Measurements from ENCODE around the gene ATP5F1E.

The ATP5F1E gene

DNA sequence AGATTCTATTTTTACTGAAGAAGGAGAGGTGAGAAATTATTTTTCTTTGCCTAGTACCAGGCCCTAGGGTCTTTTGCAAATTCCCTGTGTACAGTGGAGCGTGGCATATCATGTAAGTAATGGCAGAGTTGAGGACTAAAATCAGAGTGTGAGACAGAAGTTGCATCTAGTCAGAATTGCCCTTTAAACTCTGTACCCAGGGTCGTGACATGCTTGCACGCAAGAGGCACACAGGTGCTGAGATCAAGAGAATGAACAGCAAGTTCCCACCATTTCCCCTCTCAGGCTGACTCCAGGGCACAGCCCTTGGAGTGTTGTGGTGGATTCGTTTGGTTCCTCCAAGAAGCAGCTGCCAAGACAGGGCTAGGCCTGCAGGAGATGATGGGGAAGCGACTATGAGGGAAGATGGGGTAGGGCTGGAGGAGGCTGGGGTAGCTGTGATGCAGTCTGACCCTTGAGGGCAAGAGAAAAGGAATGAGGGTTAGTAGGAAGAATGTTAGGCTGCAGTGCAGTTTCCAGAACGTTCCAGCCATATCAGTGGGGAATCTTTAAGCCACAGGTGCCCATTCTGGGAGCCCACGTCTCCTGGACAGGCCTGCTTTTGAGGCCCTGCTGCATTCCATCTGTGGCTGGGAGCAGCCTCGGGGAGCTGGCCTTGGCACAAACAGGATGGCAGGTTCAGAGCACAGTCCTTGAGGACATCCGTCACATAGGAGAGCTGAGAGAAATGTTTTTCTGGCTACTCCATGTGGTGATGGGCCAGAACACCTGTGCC is 44.2 kb downstream of the ATP5F1E start:
- H3K27me3 ChIP-seq (ENCODE audit: insufficient read depth, low read length): no peaks in the 10 kb centered on the region
- H4K8ac ChIP-seq (ENCODE audit: low read depth, low read length): no peak overlapping the region
- H3K79me2 ChIP-seq (ENCODE audit: control insufficient read depth, insufficient read depth, low read length, poor library complexity): no peaks in the 10 kb centered on the region
- H3K14ac ChIP-seq (ENCODE audit: low read length): no peak overlapping the region
- H2AK5ac ChIP-seq (ENCODE audit: low read length): no peak overlapping the region
- no peak overlapping the region for H2BK12ac ChIP-seq (ENCODE audit: low read length)
- no peak for DNase-seq
- H3K27ac ChIP-seq (ENCODE audit: low read depth, low read length): no peak overlapping the region
- H3K4ac ChIP-seq (ENCODE audit: low read depth, low read length): no peak overlapping the region
- H3K79me1 ChIP-seq (ENCODE audit: low read length): no peaks in the 10 kb centered on the region
- no peak overlapping the region for H3K4me2 ChIP-seq (ENCODE audit: low read length)
- H3K9ac ChIP-seq (ENCODE audit: low read length): no peak overlapping the region
- no peak overlapping the region for H2AFZ ChIP-seq (ENCODE audit: insufficient read depth, low read length, poor library complexity)
- H3K18ac ChIP-seq (ENCODE audit: low read length): no peak overlapping the region
- H2BK120ac ChIP-seq (ENCODE audit: insufficient read depth, low read length, poor library complexity): no peak overlapping the region
- H3K23ac ChIP-seq (ENCODE audit: low read length): no peak overlapping the region
- no peak overlapping the region for H4K91ac ChIP-seq (ENCODE audit: low read depth, low read length)
- no peaks in the 10 kb centered on the region for H3K9me3 ChIP-seq (ENCODE audit: insufficient read depth, low read depth, low read length)
- H2BK5ac ChIP-seq (ENCODE audit: low read depth, low read length, poor library complexity): no peak overlapping the region
- H3K4me1 ChIP-seq (ENCODE audit: control insufficient read depth in 1 of 2, insufficient read depth in 2 of 2, low read length in 2 of 2): peaks cover 6 to 11% of the 10 kb centered on the region in 2 experiments
- no peak overlapping the region for H4K12ac ChIP-seq (ENCODE audit: low read depth, low read length)
- no CpG with 5 or more reads among the region's 9 CpGs for WGBS (ENCODE audit: extremely low coverage, insufficient coverage, insufficient read length)
- no peak overlapping the region for H3K4me3 ChIP-seq (ENCODE audit: low read depth, low read length)
- H3K36me3 ChIP-seq (ENCODE audit: control insufficient read depth in 1 of 2, insufficient read depth in 2 of 2, low read length in 2 of 2): peaks cover 37 to 44% of the 10 kb centered on the region in 2 experiments

DNA sequence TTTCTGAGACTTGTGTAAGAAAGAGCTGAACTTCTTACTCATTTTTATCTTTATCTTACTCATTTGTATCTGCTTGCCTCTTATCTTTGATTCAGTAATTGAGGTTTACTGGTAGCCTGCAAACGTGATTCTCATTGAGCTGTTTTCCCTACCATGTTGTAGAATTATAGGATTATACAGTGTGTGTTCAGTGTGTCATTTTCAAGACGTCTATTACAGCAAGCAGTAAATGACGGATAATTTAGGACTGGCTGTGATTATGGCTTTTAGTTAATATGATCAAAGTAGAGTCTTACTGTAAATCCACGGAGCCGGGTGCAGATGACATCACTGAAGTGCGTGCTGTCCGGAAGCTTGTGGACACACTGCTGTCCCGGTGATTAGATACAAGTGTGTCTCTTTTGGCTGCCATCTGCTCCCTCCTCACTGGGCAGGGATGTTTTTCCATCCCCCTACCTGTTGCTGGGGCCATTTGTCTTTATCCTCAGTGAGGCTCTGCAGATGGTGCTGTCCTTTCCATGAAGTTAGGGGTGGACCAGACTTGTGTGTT is 45.1 kb downstream of the ATP5F1E start:
- Histone ChIP-seq H3K4me1 (ENCODE audit: control insufficient read depth in 1 of 2, insufficient read depth in 2 of 2, low read length in 2 of 2) (peaks cover 6 to 11% of the 10 kb centered on the region in 2 experiments), H3K4ac (ENCODE audit: low read depth, low read length) (no peak overlapping the region), H3K23ac (ENCODE audit: low read length) (no peak overlapping the region), H3K14ac (ENCODE audit: low read length) (no peak overlapping the region), H3K9ac (ENCODE audit: low read length) (no peak overlapping the region), H3K27ac (ENCODE audit: low read depth, low read length) (no peak overlapping the region), H2BK5ac (ENCODE audit: low read depth, low read length, poor library complexity) (no peak overlapping the region), H3K9me3 (ENCODE audit: insufficient read depth, low read depth, low read length) (no peaks in the 10 kb centered on the region), H4K12ac (ENCODE audit: low read depth, low read length) (no peak overlapping the region), H3K4me3 (ENCODE audit: low read depth, low read length) (no peak overlapping the region), H2AK5ac (ENCODE audit: low read length) (no peak overlapping the region), H3K4me2 (ENCODE audit: low read length) (no peak overlapping the region), H4K8ac (ENCODE audit: low read depth, low read length) (no peak overlapping the region), H3K79me1 (ENCODE audit: low read length) (no peaks in the 10 kb centered on the region), H2AFZ (ENCODE audit: insufficient read depth, low read length, poor library complexity) (no peak overlapping the region), H2BK120ac (ENCODE audit: insufficient read depth, low read length, poor library complexity) (no peak overlapping the region), H3K36me3 (ENCODE audit: control insufficient read depth in 1 of 2, insufficient read depth in 2 of 2, low read length in 2 of 2) (peaks cover 32 to 38% of the 10 kb centered on the region in 2 experiments), H3K27me3 (ENCODE audit: insufficient read depth, low read length) (no peaks in the 10 kb centered on the region), H2BK12ac (ENCODE audit: low read length) (no peak overlapping the region), H4K91ac (ENCODE audit: low read depth, low read length) (no peak overlapping the region), H3K18ac (ENCODE audit: low read length) (no peak overlapping the region), H3K79me2 (ENCODE audit: control insufficient read depth, insufficient read depth, low read length, poor library complexity) (peaks cover 2% of the 10 kb centered on the region)
- no CpG with 5 or more reads among the region's 8 CpGs for WGBS (ENCODE audit: extremely low coverage, insufficient coverage, insufficient read length)
- no peak for DNase-seq

DNA sequence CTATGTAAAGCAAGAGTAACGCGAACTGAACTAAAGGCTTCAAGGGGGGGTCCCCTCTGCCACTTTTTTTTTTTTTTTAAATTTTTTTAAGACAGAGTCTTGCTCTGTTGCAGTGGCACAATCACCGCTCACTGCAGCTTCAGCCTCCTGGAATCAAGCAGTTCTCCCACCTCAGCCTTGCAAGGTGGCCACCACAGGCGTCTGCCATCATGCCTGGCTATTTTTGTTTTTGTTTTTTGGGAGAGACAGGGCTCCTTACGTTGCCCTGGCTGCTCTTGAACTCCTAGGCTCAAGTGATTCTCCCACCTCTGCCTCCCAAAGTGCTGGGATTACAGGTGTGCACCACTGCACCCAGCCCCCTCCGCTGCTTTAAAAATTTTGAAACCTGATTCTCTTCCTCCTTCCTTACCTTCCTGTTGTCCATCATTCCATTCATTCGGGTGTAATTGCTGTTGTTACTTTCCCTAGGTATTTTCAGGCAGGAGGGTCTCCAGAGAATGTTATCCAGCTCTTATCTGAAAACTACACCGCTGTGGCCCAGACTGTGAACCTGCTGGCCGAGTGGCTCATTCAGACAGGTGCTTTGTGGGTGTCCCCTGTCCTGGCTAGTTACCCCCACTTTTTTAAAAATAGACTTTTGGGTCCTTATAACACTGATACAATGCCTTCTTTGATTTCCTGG is 45.7 kb downstream of the ATP5F1E start:
- Histone ChIP-seq H3K23ac (ENCODE audit: low read length) (no peak overlapping the region), H3K4me2 (ENCODE audit: low read length) (no peak overlapping the region), H2BK120ac (ENCODE audit: insufficient read depth, low read length, poor library complexity) (no peak overlapping the region), H3K14ac (ENCODE audit: low read length) (no peak overlapping the region), H3K79me1 (ENCODE audit: low read length) (peaks cover 4% of the 10 kb centered on the region), H2AFZ (ENCODE audit: insufficient read depth, low read length, poor library complexity) (no peak overlapping the region), H3K4ac (ENCODE audit: low read depth, low read length) (no peak overlapping the region), H3K27ac (ENCODE audit: low read depth, low read length) (no peak overlapping the region), H3K18ac (ENCODE audit: low read length) (no peak overlapping the region), H3K4me1 (ENCODE audit: control insufficient read depth in 1 of 2, insufficient read depth in 2 of 2, low read length in 2 of 2) (peaks cover 6 to 13% of the 10 kb centered on the region in 2 experiments), H2BK5ac (ENCODE audit: low read depth, low read length, poor library complexity) (no peak overlapping the region), H4K91ac (ENCODE audit: low read depth, low read length) (no peak overlapping the region), H2BK12ac (ENCODE audit: low read length) (no peak overlapping the region), H3K9ac (ENCODE audit: low read length) (no peak overlapping the region), H4K8ac (ENCODE audit: low read depth, low read length) (no peak overlapping the region), H3K79me2 (ENCODE audit: control insufficient read depth, insufficient read depth, low read length, poor library complexity) (peaks cover 4% of the 10 kb centered on the region), H3K36me3 (ENCODE audit: control insufficient read depth in 1 of 2, insufficient read depth in 2 of 2, low read length in 2 of 2) (peaks cover 30 to 34% of the 10 kb centered on the region in 2 experiments), H2AK5ac (ENCODE audit: low read length) (no peak overlapping the region), H3K4me3 (ENCODE audit: low read depth, low read length) (no peak overlapping the region), H3K9me3 (ENCODE audit: insufficient read depth, low read depth, low read length) (no peaks in the 10 kb centered on the region), H4K12ac (ENCODE audit: low read depth, low read length) (no peak overlapping the region), H3K27me3 (ENCODE audit: insufficient read depth, low read length) (no peaks in the 10 kb centered on the region)
- no CpG with 5 or more reads among the region's 9 CpGs for WGBS (ENCODE audit: extremely low coverage, insufficient coverage, insufficient read length)
- DNase-seq: no peak

DNA sequence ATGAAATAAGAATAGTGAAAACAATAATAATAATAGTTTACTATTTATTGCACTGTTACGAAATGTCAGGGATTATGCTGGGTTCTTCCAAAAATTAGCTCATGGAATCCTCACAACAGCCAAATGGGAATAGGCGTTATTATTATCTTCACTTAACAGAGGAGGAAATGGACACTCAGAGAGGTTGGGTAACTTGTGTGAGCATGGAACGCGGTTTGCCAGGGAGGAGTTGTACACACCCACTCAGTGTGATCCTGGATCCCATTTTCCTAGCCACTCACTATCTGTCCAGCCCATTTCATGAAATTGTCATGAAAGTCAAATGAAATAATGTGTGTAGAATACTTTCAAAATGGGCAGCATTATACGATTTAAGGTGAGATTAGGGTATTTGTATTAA is 46.5 kb downstream of the ATP5F1E start:
- Histone ChIP-seq H2BK12ac (ENCODE audit: low read length) (no peak overlapping the region), H3K9me3 (ENCODE audit: insufficient read depth, low read depth, low read length) (no peaks in the 10 kb centered on the region), H3K14ac (ENCODE audit: low read length) (no peak overlapping the region), H3K18ac (ENCODE audit: low read length) (no peak overlapping the region), H3K27ac (ENCODE audit: low read depth, low read length) (no peak overlapping the region), H3K36me3 (ENCODE audit: control insufficient read depth in 1 of 2, insufficient read depth in 2 of 2, low read length in 2 of 2) (peaks cover 24 to 27% of the 10 kb centered on the region in 2 experiments), H3K4me2 (ENCODE audit: low read length) (no peak overlapping the region), H2BK120ac (ENCODE audit: insufficient read depth, low read length, poor library complexity) (no peak overlapping the region), H2BK5ac (ENCODE audit: low read depth, low read length, poor library complexity) (no peak overlapping the region), H3K4ac (ENCODE audit: low read depth, low read length) (no peak overlapping the region), H4K91ac (ENCODE audit: low read depth, low read length) (no peak overlapping the region), H3K79me2 (ENCODE audit: control insufficient read depth, insufficient read depth, low read length, poor library complexity) (peaks cover 6% of the 10 kb centered on the region), H2AK5ac (ENCODE audit: low read length) (no peak overlapping the region), H3K79me1 (ENCODE audit: low read length) (peaks cover 9% of the 10 kb centered on the region), H3K9ac (ENCODE audit: low read length) (no peak overlapping the region), H3K23ac (ENCODE audit: low read length) (no peak overlapping the region), H2AFZ (ENCODE audit: insufficient read depth, low read length, poor library complexity) (no peak overlapping the region), H4K12ac (ENCODE audit: low read depth, low read length) (no peak overlapping the region), H3K27me3 (ENCODE audit: insufficient read depth, low read length) (no peaks in the 10 kb centered on the region), H3K4me3 (ENCODE audit: low read depth, low read length) (no peak overlapping the region), H3K4me1 (ENCODE audit: control insufficient read depth in 1 of 2, insufficient read depth in 2 of 2, low read length in 2 of 2) (peaks cover 6 to 13% of the 10 kb centered on the region in 2 experiments), H4K8ac (ENCODE audit: low read depth, low read length) (no peak overlapping the region)
- DNase-seq: no peak
- 100% methylated on average over 1 of the region's 5 CpGs for WGBS (ENCODE audit: extremely low coverage, insufficient coverage, insufficient read length)
